Activated CD4-positive, CD25-positive, alpha-beta regulatory T cell treated with anti-CD3 and anti-CD28 coated beads, Interleukin-2, amount 50 U/mL, for 24 hours (primary cell): ENCODE results near the gene CALM3.
"Not testable (repeated sequence)": the region's sequence is repeated elsewhere in the genome, so short reads cannot be mapped to it uniquely, and the experiment has no call there.

Experiments used
- ATAC-seq, 2 donors: fragments of 150-1000 bp; cut with Tn5 transposase; one replicate each; pipeline ENCODE4 v1.10.0; 2021; ENCODE audit warnings: mild to moderate bottlenecking in 1 of 2, moderate library complexity in 1 of 2

The CALM3 gene

GRCh38 chr19:46616631-46617322, 15.6 kb downstream of the CALM3 start:
- peak; percentile 7 to 25 for ATAC-seq

- no peak for ATAC-seq
Observed at GRCh38 chr19:46617601-46618000, 16.5 kb downstream of the CALM3 start.

GRCh38 chr19:46618670-46619231, 17.6 kb downstream of the CALM3 start:
- no peak for ATAC-seq

GRCh38 chr19:46620267-46620666, 19.1 kb downstream of the CALM3 start:
- no peak for ATAC-seq

- no peak for ATAC-seq
Observed at GRCh38 chr19:46620716-46621115, 19.6 kb downstream of the CALM3 start.

GRCh38 chr19:46621191-46622117, 20.3 kb downstream of the CALM3 start:
- no peak for ATAC-seq

- ATAC-seq: no peak
Observed at GRCh38 chr19:46622118-46622446, 21.0 kb downstream of the CALM3 start.

- no peak for ATAC-seq
Observed at GRCh38 chr19:46623915-46624502, 22.9 kb downstream of the CALM3 start.

GRCh38 chr19:46624958-46625661, 24.0 kb downstream of the CALM3 start, which contains the start of gene PTGIR:
TSS of gene PTGIR (minus strand) at chr19:46625089. CDS start at chr19:46624225, 864 bp downstream.
- peak in 1 of 2 donors; percentile 33 for ATAC-seq

- ATAC-seq: no peak
Observed at GRCh38 chr19:46625731-46626130, 24.6 kb downstream of the CALM3 start.

GRCh38 chr19:46626446-46626845, 25.3 kb downstream of the CALM3 start:
- ATAC-seq: no peak

GRCh38 chr19:46628970-46629369, 27.8 kb downstream of the CALM3 start:
- not testable (repeated sequence) for ATAC-seq

- no peak for ATAC-seq
Observed at GRCh38 chr19:46629546-46630025, 28.5 kb downstream of the CALM3 start.

- ATAC-seq: no peak
Observed at GRCh38 chr19:46630586-46631205, 29.6 kb downstream of the CALM3 start.

GRCh38 chr19:46631481-46631880, 30.4 kb downstream of the CALM3 start:
- no peak for ATAC-seq

GRCh38 chr19:46633130-46633529, 32.0 kb downstream of the CALM3 start:
- no peak for ATAC-seq

- peak; percentile 21 to 34 for ATAC-seq
Observed at GRCh38 chr19:46634045-46634655, 33.0 kb downstream of the CALM3 start.

GRCh38 chr19:46634656-46635218, 33.6 kb downstream of the CALM3 start:
- no peak for ATAC-seq

- ATAC-seq: no peak
Observed at GRCh38 chr19:46635920-46636761, 35.0 kb downstream of the CALM3 start, which contains the start of gene GNG8. TSS of gene GNG8 (minus strand) at chr19:46636202. CDS start at chr19:46634682, 1,520 bp downstream.

- ATAC-seq: peak; percentile 1
Observed at GRCh38 chr19:46637224-46637623, 36.1 kb downstream of the CALM3 start.
